ENCODE results near the gene USP32. TPM values are rescaled to one million over a fixed set of nuclear protein-coding genes. Genes with fewer than 3 reads are reported as not detected.
"Not testable (repeated sequence)": the region's sequence is repeated elsewhere in the genome, so short reads cannot be mapped to it uniquely, and the experiment has no call there.

The USP32 gene
- polyA plus RNA-seq (ENCODE audit: insufficient read length in 10 of 10), result 10 to 100 TPM; 20.6 to 25.7 (median 23.6) TPM
- long read RNA-seq, donor 1, result 0 reads
- long read RNA-seq, donor 2, result 0 reads
- long read RNA-seq, donor 3, result 0 reads
- long read RNA-seq, donor 4, result 0 reads
- long read RNA-seq, donor 5, partial matches to known transcripts, result 0 of 1 reads
- long read RNA-seq, donor 5, other reads (novel, unspliced or antisense), result 0 of 1 reads
- long read RNA-seq, donor 6, full-length matches to known transcripts, result 1 of 1 reads
- long read RNA-seq, donor 6, partial matches to known transcripts, result 0 of 1 reads
- long read RNA-seq, donor 6, other reads (novel, unspliced or antisense), result 0 of 1 reads
- long read RNA-seq, donor 7, partial matches to known transcripts, result 0 of 1 reads
- long read RNA-seq, donor 7, other reads (novel, unspliced or antisense), result 0 of 1 reads
- long read RNA-seq, donor 8, partial matches to known transcripts, result 0 of 1 reads
- long read RNA-seq, donor 8, other reads (novel, unspliced or antisense), result 0 of 1 reads
- long read RNA-seq, donor 9, result 0 reads

GRCh38 chr17:60392042-60392844 is at the start of gene USP32:
TSS of gene USP32 (minus strand) at chr17:60392133. CDS start at chr17:60391939, 194 bp downstream.
- DNase-seq, result peak; percentile 98 to 100 (median 98)

- DNase-seq, result no peak
Observed at GRCh38 chr17:60439501-60439900, 47.6 kb upstream of the USP32 start.

GRCh38 chr17:60436676-60437075 is 44.7 kb upstream of the USP32 start:
- DNase-seq, result no peak

GRCh38 chr17:60435244-60436167 is 43.6 kb upstream of the USP32 start:
- peak; percentile 88 to 94 (median 89) for DNase-seq

GRCh38 chr17:60433021-60433997 is 41.4 kb upstream of the USP32 start:
- not testable (repeated sequence) for DNase-seq

GRCh38 chr17:60430561-60430960 is 38.6 kb upstream of the USP32 start:
- not testable (repeated sequence) for DNase-seq

GRCh38 chr17:60428491-60428890 is 36.6 kb upstream of the USP32 start:
- DNase-seq, result not testable (repeated sequence)

GRCh38 chr17:60426596-60426995 is 34.7 kb upstream of the USP32 start:
- DNase-seq, result no peak

GRCh38 chr17:60425626-60426025 is 33.7 kb upstream of the USP32 start:
- no peak for DNase-seq

GRCh38 chr17:60423865-60424264 is 31.9 kb upstream of the USP32 start:
- DNase-seq, result no peak

GRCh38 chr17:60422162-60422665 is 30.3 kb upstream of the USP32 start, which contains the start of gene CHCT1:
TSS of gene CHCT1 (plus strand) at chr17:60422489. CDS start at chr17:60422593, 104 bp downstream.
- no peak for DNase-seq

GRCh38 chr17:60421273-60422161 is 29.6 kb upstream of the USP32 start:
- peak; percentile 52 to 89 (median 62) for DNase-seq

- not testable (repeated sequence) for DNase-seq
Observed at GRCh38 chr17:60419875-60420274, 27.9 kb upstream of the USP32 start.

GRCh38 chr17:60419003-60419402 is 27.1 kb upstream of the USP32 start:
- DNase-seq, result not testable (repeated sequence)

- no peak for DNase-seq
Observed at GRCh38 chr17:60416368-60416925, 24.5 kb upstream of the USP32 start.

- DNase-seq, result no peak
Observed at GRCh38 chr17:60415146-60415545, 23.2 kb upstream of the USP32 start.

- DNase-seq, result no peak
Observed at GRCh38 chr17:60412701-60413100, 20.8 kb upstream of the USP32 start.

GRCh38 chr17:60410001-60410400 is 18.1 kb upstream of the USP32 start:
- no peak for DNase-seq

Measured in muscle of back (tissue), 13 donors.